Measurements from ENCODE around the gene CYP2B6.

DNA sequence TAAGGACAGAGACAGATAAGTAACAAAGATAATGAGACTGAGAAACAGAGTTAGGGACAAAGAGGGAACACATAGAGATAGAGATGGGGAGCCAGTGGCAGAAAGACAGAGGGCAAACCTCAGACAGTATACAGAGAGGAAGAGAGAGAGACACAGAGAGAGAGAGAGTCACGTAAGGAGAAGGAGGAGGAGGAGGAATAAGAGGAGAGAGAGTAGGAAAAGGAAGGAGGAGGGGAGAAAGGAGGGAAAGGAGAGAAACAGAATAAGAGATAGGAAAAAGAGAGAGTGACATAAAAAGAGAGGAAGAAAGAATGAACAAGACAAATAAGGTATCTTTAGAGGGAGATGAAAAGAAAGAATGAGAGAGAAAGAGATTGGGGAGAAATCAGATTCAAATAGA, 23.6 kb downstream of the CYP2B6 start:
- TF ChIP-seq, protein P1, sequence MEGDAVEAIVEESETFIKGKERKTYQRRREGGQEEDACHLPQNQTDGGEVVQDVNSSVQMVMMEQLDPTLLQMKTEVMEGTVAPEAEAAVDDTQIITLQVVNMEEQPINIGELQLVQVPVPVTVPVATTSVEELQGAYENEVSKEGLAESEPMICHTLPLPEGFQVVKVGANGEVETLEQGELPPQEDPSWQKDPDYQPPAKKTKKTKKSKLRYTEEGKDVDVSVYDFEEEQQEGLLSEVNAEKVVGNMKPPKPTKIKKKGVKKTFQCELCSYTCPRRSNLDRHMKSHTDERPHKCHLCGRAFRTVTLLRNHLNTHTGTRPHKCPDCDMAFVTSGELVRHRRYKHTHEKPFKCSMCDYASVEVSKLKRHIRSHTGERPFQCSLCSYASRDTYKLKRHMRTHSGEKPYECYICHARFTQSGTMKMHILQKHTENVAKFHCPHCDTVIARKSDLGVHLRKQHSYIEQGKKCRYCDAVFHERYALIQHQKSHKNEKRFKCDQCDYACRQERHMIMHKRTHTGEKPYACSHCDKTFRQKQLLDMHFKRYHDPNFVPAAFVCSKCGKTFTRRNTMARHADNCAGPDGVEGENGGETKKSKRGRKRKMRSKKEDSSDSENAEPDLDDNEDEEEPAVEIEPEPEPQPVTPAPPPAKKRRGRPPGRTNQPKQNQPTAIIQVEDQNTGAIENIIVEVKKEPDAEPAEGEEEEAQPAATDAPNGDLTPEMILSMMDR (IDR thresholded peaks at IDR 0.05; ENCODE audit: insufficient read depth, low read length), result no peak
- TF ChIP-seq POLR2AphosphoS5 (IDR thresholded peaks at IDR 0.05; ENCODE audit: low read depth), result no peak
- TF ChIP-seq REST (IDR thresholded peaks at IDR 0.05; ENCODE audit: insufficient replicate concordance, low read depth), result no peak
- TF ChIP-seq SPI1 (IDR thresholded peaks at IDR 0.05; ENCODE audit: borderline replicate concordance, low read depth), result no peak
- no peak for TF ChIP-seq GABPA (IDR thresholded peaks at IDR 0.05; ENCODE audit: low read depth)

All from HL-60 (cell line).